GM19372 (cell line): Measurements from ENCODE around the gene MCRS1.
"Not testable (repeated sequence)": the region's sequence is repeated elsewhere in the genome, so short reads cannot be mapped to it uniquely, and the experiment has no call there.

Experiments used
- ATAC-seq: cut with Tn5 transposase; IDR thresholded peaks from one replicate; pipeline ENCODE4 v1.9.1; 2021; ENCODE audit warnings: mild to moderate bottlenecking, low read depth, moderate library complexity; ENCODE audit not compliant: unreplicated experiment

MCRS1 gene, protein sequence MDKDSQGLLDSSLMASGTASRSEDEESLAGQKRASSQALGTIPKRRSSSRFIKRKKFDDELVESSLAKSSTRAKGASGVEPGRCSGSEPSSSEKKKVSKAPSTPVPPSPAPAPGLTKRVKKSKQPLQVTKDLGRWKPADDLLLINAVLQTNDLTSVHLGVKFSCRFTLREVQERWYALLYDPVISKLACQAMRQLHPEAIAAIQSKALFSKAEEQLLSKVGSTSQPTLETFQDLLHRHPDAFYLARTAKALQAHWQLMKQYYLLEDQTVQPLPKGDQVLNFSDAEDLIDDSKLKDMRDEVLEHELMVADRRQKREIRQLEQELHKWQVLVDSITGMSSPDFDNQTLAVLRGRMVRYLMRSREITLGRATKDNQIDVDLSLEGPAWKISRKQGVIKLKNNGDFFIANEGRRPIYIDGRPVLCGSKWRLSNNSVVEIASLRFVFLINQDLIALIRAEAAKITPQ

DNA sequence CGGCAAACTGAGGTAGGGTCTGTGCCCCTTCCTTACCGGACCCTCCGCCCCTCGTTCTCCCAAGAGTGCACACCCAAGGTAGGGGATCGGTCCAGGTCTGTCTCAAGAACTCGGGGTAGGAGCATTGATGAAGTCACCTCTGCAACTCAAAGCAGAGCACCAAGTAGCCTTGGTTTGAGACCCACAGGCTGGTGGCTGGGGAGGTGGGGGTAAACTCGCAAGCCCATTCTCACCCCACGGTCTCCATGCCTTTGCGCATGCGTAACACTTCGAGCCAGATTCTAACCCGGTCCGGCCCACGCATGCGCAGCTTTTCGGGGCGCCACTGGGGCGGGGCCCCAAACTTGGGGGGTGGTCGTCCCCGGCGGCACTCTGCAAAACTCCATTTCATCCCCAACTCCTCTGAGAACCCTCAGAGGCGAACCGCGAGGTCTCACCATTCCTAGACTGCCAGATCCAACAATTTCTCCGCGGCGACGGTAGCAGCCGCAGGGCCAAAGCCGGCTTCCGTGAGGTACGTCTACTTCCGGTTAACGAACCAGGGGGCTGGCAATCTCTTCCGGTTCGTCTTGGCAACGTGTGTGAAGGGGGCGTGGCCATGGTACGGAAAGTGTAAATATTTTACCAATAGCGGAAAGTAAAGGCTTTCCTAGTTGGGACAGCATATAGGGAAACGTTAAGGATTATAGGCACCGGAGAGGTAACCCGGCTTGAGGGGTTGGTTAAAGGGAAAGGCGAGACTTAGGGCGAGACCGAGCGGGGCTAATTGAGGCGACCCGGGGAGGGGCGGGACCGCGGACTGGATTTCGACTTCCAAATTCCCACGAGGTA is at the start of gene MCRS1:
Gene MCRS1 (minus strand): TSS at position 532 of the 831 bp plus-strand sequence. CDS start 1,411 bp downstream, outside the sequence.
- peak; percentile 84 for ATAC-seq

GRCh38 chr12:49616533-49617219 is 48.7 kb upstream of the MCRS1 start:
- no peak for ATAC-seq

GRCh38 chr12:49615725-49616124 is 47.8 kb upstream of the MCRS1 start:
- no peak for ATAC-seq

GRCh38 chr12:49612210-49612609 is 44.3 kb upstream of the MCRS1 start:
- no peak for ATAC-seq

DNA sequence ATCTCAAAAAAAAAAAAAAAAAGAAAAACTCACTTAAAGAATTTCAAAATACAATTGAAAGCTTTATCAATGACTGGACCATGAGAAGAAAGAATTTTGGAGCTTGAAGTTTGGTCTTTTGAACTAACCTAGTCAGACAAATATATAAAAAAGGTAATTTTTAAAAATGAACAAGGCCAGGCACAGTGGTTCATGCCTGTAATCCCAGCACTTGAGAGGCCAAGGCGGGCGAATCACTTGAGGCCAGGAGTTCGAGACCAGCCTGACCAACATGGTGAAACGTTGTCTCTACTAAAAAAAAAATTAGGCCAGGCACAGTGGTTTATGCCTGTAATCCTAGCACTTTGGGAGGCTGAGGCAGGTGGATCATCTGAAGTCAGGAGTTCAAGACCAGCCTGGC is 42.8 kb upstream of the MCRS1 start:
- not testable (repeated sequence) for ATAC-seq

GRCh38 chr12:49609875-49610154 is 41.9 kb upstream of the MCRS1 start:
- no peak for ATAC-seq

- ATAC-seq = no peak
These were observed 41.3 kb upstream of the MCRS1 start for GRCh38 chr12:49609059-49609874.

- ATAC-seq = not testable (repeated sequence)
These were observed 37.6 kb upstream of the MCRS1 start, which contains the start of gene FAM186B for GRCh38 chr12:49605539-49605938. Gene FAM186B (minus strand): TSS chr12:49605639. CDS start chr12:49605477, 162 bp downstream.

DNA sequence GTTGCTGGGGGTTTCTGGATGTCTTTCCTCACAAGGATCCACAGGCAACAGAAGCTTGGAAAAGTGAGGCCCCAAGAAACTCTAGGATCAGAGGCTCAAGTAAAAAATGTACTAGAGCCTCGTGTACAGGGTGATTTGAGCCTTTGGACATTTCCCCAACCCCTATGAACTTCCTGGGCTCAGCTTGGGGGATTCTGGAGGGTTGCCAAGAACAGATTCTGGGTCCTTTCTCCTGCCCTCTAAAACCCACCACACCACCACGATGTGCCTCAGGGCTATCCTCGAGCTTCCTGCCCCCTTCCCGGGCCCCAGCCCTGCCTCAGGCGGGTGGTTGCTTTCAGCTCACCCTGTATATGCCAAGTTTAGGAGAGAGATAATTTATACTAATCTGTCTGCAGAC is 36.9 kb upstream of the MCRS1 start:
- no peak for ATAC-seq

- no peak for ATAC-seq
These were observed 35.8 kb upstream of the MCRS1 start for GRCh38 chr12:49603721-49604120.

DNA sequence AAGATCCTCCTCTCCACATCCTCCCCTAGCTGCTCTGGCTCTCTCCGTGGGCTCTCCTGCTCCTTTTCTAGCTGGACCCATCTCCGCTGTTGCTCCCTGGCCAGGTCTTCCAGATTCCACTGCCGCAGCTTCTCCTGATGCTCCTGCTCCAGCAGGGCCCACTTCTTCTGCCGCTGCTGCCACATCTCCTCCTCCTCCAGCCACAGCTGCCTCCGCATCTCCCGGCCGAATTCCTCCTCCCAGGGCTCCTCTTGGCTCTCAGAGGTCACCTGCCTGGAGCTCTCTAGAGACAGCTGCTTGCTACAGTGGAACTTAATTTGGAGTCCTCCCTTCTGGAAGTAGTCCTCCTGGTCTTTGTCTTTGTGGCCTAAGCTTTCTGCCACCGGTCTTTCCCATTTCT is 32.0 kb upstream of the MCRS1 start:
- no peak for ATAC-seq

- no peak for ATAC-seq
These were observed 30.6 kb upstream of the MCRS1 start for GRCh38 chr12:49598527-49598926.

DNA sequence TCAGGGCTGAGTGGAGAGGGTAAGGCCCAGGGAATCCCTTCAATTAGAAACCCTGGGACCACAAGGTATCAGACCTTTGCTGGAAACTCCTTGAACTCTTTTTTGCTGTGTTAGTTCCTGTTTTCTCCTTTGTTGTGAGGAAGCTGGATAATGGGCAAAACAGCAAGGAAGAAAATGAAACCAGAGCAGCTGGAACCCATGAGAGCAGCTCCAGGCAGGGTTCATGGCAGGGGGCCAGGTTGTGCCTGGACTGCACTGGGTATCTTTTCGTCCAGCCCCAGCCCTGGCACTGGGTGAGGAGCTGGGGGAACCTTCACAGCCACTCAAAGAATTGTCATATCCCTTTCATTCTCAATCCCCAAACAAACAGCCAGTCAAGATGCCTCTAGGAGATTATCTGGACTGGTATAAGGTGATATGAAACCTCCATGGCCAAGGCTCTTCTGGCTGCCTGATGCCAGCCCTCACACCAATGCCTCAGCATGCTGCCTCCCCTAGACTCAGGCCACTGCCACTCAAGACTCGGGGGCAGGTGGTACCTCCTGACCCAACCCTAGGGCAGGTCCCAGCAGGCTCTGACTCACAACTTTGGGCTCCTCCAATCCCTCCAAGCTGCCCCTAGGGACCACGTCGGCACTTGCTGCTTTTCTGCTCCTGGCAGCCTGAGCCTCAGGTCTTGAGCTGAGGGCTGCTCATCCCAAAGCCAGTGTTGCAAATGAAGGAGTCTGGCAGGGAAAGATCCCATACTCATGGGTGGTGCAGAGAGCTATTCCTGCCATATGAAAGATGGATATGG is 21.0 kb upstream of the MCRS1 start:
- ATAC-seq = no peak

DNA sequence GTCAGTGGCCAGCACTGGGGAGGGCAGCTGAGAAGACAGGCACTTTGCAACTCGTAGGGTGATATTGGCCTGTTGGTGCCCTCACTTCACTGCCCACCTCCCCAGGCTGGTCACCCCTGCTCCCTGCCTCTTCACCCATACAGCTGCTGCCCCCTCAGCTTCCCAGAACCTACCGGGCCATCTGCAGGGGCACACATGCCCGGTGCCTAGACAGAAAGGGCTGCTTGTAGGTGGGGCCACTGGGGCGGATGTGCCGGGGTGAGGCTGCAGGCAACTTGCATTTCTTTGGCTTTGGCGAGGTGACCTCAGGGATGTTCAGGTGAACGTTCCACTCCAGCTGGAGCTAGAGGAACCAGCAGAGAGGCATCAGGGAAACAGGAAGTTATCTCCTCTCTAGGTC is 20.3 kb upstream of the MCRS1 start:
- ATAC-seq = no peak

- no peak for ATAC-seq
These were observed 19.4 kb upstream of the MCRS1 start for GRCh38 chr12:49587174-49587908.

DNA sequence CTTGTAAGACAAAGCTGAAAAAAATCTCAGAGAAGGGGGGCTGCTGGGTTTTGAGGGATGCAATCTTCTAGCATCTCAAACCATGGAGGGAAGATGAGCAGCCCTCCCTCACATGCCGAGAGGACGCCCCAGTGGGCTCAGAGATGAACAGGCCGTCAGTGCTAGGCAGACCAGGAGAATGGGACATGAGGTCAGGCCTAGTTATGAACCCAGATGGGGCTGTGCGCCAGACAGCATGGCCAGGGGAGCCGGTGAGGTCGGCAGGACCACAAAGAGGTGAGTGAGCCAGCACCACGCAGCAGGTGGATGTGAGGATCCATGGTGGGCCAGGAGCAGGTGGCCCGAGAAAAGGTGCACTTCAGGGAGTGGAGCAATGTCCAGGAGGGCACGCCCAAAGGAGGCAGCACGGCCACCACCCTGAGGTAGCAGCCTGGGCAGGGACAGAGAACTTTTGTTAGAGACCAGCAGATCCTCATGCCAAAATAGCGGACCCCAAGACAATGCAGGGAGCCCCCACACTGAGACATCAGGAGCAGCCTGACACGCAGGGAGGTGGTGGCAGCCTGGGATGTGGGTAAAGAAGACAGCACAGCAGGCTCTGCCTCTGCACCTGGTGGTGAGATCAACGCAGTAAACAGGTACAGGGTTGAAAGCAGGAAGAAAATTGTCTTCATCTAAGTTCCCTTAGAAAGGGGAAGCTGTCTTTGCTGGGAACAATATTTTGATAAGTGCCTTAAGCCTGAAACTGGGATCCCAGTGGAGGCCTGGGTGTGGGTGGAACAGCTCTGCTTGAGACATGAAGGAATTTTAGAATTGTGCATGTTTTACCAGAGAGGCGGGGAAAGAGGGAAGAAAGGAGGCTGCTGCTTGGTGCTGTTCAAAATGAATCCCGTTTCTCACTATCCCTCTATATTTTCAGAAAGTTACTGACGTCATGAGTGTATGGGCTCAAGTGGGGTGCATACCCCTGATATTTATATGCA is 17.8 kb upstream of the MCRS1 start:
- no peak for ATAC-seq

DNA sequence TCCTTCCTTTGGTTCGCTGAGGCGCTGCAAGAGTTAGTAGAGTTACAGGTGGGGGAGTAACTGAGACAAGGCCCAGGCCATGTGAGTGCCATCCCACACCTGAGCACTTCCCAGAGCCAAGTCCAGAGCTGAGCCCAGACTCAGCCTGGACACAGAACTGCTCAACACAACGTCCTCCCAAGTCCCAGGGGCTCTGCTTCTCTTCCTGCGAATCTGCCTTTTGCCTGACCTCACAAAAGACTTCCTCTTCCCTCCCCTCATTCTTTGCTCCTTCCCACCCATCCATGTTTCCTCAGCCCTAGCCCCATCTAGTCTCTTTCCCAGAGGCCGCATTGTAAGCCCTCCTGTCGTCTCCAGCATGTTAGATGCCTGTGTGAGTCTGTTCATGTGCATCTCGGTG is 16.6 kb upstream of the MCRS1 start:
- ATAC-seq = no peak
